Activated CD4-positive, CD25-positive, alpha-beta regulatory T cell treated with anti-CD3 and anti-CD28 coated beads, Interleukin-2, amount 50 U/mL, for 72 hours (primary cell): ENCODE data around the gene NEK4.

Experiments
- DNase-seq: peaks from one replicate; pipeline ENCODE4 v3.0.0; 2021

The NEK4 gene

GRCh38 chr3:52770496-52771333, at the start of gene NEK4:
Gene NEK4, minus strand, starts transcription at chr3:52770940. Its CDS starts 194 bp downstream, at chr3:52770746.
- DNase-seq, result peak; percentile 84

DNA sequence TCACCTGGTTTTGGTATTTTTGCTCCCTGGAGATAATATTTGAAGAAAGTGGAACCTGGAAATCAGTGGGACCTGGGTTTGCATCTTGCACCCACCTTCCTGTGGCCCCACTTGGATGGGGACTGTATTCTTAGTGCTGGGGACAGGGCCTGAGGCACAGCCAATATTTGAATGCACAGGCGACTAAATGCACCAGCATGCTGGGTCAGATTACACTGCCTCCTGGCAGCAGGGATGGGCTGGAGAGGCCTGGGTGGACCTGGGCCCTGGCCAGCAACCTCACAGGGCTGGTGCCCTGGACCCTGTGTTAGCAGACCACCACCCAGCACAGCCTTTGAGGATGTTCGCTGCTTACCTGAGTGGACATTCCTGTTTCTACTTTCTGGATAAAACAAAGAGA, 49.2 kb upstream of the NEK4 start:
- no peak for DNase-seq

DNA sequence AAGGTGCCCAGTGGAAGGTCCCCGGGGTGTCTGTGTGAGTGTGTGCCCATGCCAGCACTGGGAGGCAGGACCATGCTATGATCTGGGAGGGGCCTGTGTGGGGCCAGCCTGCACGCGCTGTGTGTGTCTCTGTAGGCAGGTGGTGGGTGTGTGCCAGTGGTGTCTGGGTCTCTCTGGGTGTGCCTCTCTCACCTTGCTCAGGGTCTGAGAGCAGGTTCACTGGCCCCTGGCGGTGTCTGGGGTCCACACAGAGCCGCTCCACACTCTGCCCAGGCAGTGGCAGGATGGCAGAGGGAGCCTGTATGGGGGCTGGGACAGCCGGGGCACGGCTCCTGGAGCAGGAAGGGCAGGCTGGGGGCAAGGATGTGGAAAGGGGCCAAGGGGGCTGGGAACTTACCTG, 47.1 kb upstream of the NEK4 start:
- DNase-seq, result no peak

DNA sequence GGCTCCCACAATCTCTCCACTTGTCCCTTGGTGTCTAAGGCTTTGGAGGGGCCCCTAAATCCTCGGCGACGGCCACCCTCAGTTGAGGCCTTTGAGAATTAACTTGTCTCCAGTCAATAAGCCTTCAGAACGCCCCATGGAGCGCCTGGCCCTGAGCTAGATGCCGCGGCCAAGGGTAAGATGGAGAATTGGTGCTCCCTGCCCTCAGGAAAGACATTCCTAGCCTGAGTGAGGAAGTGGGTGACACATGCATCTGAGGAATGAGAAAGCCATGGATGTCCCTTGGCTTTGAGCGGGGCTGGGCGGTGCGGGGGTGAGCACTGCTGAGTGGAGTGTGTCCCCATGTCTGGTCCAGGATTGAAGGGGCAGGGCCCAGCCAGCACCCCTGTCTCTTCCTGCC, 46.5 kb upstream of the NEK4 start:
- no peak for DNase-seq

GRCh38 chr3:52816654-52817053, 45.9 kb upstream of the NEK4 start:
- DNase-seq, result no peak

- no peak for DNase-seq
Measured at GRCh38 chr3:52816199-52816598, 45.5 kb upstream of the NEK4 start.

GRCh38 chr3:52813810-52814209, 43.1 kb upstream of the NEK4 start:
- no peak for DNase-seq

- DNase-seq, result no peak
Measured at GRCh38 chr3:52811452-52812011, 40.8 kb upstream of the NEK4 start.

DNA sequence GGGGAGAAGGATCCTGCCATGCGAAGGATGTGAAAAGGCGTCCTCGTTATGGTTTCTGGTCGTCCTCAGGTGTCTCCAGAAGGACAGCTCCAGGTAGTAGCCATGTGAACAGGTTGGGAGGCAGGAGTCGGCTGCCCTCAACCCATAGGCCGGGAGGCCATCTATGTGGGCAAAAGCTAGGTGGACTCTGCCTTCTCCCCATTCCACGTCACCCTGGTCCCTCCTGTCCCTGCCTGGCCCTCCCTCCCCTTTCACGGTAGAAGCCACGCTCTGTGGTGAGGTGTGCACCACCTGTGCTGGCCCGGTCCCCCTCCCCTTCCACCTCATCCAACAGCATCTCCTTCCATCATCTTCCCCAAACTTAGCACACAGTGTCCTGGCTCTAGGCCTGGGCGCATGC, 40.2 kb upstream of the NEK4 start:
- no peak for DNase-seq

DNA sequence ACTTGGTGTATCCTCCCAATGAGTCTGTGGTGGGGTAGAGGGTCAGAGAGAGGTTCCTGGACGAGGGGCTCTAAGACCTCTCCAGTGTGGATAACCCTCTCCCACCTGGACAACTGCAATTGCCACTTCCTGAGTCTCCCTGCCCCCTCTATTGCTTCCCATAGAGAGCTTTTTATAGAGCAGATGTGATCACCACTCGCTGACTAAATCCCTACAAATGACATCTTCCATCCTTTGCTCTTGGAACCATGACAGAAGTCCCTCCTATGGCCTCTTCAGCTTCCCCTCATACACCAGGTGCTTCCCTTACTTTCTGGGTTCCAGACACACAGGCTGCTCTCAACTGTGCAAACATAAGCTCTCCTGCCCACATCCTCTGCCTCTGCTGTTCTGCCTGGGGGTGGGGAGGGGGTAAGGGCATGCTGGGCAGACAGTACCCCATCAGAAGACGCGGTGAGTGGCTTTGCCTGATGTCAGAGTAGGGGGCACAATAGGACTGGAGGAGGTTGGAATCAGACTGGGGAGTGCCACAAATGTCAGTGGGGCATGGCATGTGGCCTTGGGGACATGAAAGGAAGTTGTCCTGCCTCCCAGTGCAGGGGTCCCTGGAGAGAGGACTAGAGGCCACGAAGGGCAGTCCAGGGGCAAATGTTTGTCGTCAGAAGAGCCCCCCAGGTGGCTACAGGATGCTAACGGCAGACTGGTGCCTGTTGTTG, 39.1 kb upstream of the NEK4 start:
- no peak for DNase-seq

DNA sequence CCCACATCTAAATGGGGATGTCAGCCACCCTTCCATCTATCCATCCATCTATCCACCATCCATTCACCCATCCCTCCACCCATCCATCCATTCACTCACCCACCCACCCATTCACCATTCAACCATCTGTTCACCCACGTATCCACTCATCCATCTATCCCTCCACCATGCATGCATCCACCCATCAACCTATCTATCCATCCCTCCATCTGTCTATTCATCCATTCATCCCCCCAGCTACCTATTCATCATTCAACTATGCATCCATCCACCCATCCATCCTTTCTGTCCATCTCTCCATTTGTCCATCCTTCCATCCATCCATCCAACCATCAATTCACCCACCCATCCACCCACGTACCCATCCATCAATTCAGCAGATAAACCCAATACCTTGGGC, 38.4 kb upstream of the NEK4 start:
- no peak for DNase-seq

GRCh38 chr3:52805270-52806039, 34.7 kb upstream of the NEK4 start:
- no peak for DNase-seq

DNA sequence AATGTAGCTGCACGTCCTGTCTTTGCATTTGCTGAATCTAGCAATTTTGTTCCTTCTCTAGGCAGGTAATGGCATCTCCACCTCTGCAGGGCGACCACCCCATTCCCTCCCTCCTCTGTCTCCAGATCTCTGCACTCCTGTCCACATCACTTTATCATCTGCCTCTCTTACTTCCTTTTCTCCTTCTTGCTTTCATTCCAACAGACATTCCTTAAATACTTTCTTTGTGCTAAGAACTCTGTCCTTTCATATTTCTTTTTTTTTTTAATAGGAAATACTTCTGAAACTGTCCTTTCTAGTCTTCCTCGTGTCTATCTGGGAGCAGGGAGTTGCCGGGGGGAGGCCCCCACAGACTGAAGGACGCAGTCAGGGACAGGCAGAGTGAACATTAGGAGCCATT, 31.1 kb upstream of the NEK4 start:
- DNase-seq, result no peak

- no peak for DNase-seq
Measured at GRCh38 chr3:52800079-52800478, 29.3 kb upstream of the NEK4 start.

- no peak for DNase-seq
Measured at GRCh38 chr3:52798978-52799476, 28.3 kb upstream of the NEK4 start.

- no peak for DNase-seq
Measured at GRCh38 chr3:52798376-52798977, 27.7 kb upstream of the NEK4 start.

DNA sequence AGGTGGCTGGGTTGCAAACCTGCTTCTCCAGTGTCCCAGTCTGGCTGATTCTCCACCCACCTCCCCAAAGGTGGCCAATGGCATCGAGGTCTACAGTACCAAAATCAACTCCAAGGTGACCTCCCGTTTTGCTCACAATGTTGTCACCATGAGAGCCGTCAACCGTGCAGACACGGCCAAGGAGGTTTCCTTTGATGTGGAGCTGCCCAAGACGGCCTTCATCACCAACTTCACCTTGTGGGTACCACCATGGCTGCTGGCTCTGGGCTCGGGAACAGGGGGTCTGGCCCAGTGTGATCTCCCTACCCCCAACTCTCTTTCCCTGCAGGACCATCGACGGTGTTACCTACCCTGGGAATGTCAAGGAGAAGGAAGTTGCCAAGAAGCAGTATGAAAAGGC, 25.7 kb upstream of the NEK4 start:
- no peak for DNase-seq

DNA sequence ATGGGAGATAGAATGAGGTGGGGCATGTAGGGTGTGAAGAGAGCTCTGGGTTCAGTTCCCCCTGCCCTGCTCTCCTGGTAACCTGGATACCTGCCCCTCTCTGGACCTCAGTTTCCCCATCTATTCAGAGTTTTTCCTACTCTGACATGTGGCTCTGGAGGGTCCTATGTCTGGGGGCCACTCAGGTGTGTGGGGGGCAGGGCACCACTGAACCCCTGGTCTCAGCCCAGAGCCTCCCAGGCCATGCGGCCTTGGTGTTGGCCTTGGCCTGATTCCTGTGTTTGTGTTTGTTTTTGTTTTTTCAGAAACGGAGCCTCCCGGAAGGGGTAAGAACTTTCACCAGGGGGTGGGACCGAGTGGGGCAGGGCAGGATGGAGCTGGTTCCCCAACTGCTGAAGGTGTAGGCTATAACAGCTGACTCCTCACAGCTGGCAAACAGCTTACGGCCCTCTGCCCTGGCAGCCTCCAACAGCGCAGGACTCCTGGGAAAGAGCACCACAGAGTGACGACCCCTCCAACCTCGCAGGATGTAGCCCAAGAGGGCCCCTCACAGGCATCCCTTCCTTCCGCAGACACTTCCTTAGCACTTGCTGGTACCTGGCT, 24.7 kb upstream of the NEK4 start:
- no peak for DNase-seq

GRCh38 chr3:52794612-52795099, 23.9 kb upstream of the NEK4 start, which contains the start of gene ITIH3:
Gene ITIH3, plus strand, starts transcription at chr3:52794796. Its CDS starts 8 bp downstream, at chr3:52794804.
- DNase-seq, result no peak

- DNase-seq, result no peak
Measured at GRCh38 chr3:52793702-52794611, 23.2 kb upstream of the NEK4 start.
